Measurements from ENCODE around the gene SHE. TPM values are rescaled to one million over a fixed set of nuclear protein-coding genes. Genes with fewer than 3 reads are reported as not detected.

The SHE gene
- total and polyA plus RNA-seq, 9 donors = 4.3 to 20.5 (median 9.0) TPM

- intact Hi-C loops (cut with DNase I) = loop anchor here in 2 of 4 donors (10.0 kb wide), 1 partner anchor 400 kb away; the partner anchor contains the start of gene KCNN3 (in 2 of the 2)
- WGBS, 3 donors = 28 to 46% (median 35%) methylated on average over 3 of the region's 3 CpGs
- no peak for DNase-seq
- Histone ChIP-seq H3K9me3 (no peaks in the 10 kb centered on the region), H3K36me3 (no peaks in the 10 kb centered on the region), H3K27ac (no peak overlapping the region), H3K4me1 (ENCODE audit: insufficient read depth) (no peaks in the 10 kb centered on the region), H3K4me3 (no peak overlapping the region), H3K27me3 (no peaks in the 10 kb centered on the region)
- TF ChIP-seq CTCF (IDR thresholded peaks at IDR 0.05) = no peak
Measured at GRCh38 chr1:154474802-154475201, 27.4 kb downstream of the SHE start.

DNA sequence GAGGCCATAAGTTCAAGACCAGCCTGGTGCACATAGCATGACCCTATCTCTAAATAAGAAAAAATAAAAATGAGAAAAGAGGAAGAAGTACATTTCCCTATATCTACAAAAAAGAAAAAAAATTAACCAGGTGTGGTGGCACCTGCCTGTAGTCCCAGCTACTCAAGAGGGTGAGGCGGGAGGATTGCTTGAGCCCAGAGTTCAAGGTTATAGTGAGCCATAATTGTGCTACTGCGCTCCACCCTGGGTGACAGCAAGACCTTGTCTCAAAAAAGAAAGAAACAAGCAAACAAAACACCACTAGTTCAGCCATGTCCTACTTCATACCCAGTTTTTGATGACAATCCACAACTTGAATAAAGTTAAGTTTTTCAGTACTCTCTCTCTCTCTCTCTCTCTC is 30.9 kb downstream of the SHE start:
- intact Hi-C loops (cut with DNase I) = loop anchor here in 2 of 4 donors (10.0 kb wide), 1 partner anchor 403 kb away; the partner anchor contains the start of gene KCNN3 (in 2 of the 2)
- no peaks in the 10 kb centered on the region for H3K36me3 ChIP-seq
- H3K27me3 ChIP-seq = no peaks in the 10 kb centered on the region
- H3K4me1 ChIP-seq (ENCODE audit: insufficient read depth) = peaks cover 4% of the 10 kb centered on the region
- TF ChIP-seq CTCF (IDR thresholded peaks at IDR 0.05) (no peak), POLR2A (IDR thresholded peaks at IDR 0.05) (no peak), EP300 (IDR thresholded peaks at IDR 0.05) (no peak)
- WGBS, 3 donors = 86 to 95% (median 93%) methylated on average over 2 of the region's 2 CpGs
- H3K9me3 ChIP-seq = no peaks in the 10 kb centered on the region
- DNase-seq = no peak
- no peak overlapping the region for H3K4me3 ChIP-seq
- no peak overlapping the region for H3K27ac ChIP-seq

GRCh38 chr1:154469844-154470560 is 32.2 kb downstream of the SHE start:
- Histone ChIP-seq H3K36me3 (no peaks in the 10 kb centered on the region), H3K4me3 (no peak overlapping the region), H3K9me3 (no peaks in the 10 kb centered on the region), H3K27ac (no peak overlapping the region), H3K27me3 (no peaks in the 10 kb centered on the region), H3K4me1 (ENCODE audit: insufficient read depth) (peaks cover 4% of the 10 kb centered on the region)
- intact Hi-C loops (cut with DNase I) = loop anchor here in 2 of 4 donors (10.0 kb wide), 2 partner anchors 65 to 405 kb away; partner anchors contain the start of genes IL6R (in 2 of the 2) and KCNN3 (in 2 of the 2)
- TF ChIP-seq CTCF (IDR thresholded peaks at IDR 0.05) (no peak), POLR2A (IDR thresholded peaks at IDR 0.05) (no peak), EP300 (IDR thresholded peaks at IDR 0.05) (no peak)
- WGBS, 3 donors = 94 to 95% (median 94%) methylated on average over 10 of the region's 10 CpGs
- DNase-seq = no peak

DNA sequence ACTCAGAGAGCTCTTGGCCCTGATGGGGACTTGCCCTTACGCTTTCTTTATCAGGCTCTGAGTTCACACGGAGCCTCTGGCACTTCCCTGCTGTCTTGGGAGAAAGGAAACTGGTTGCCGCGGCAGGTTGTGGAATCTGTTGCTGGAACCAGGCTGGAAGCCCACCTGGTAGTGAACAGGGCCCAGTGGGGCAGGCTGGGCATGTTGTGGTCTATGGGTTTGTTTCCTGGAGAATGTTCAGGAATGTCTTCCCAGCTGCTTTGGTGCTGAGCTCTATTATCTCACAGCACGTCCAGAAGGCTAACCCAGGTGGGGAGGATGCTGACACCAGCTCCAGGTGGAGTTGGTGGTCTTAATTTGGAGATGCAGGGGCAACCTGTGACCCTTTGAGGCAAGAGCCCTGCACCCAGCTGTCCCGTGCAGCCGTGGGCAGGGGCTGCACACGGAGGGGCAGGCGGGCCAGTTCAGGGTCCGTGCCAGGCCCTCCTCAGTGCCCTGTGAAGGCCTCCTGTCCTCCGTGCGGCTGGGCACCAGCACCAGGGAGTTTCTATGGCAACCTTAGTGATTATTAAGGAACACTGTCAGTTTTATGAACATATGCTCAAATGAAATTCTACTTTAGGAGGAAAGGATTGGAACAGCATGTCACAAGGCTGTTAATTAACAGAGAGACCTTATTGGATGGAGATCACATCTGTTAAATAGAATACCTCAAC is 33.5 kb downstream of the SHE start:
- H3K27me3 ChIP-seq = no peaks in the 10 kb centered on the region
- H3K4me1 ChIP-seq (ENCODE audit: insufficient read depth) = peaks cover 4% of the 10 kb centered on the region
- intact Hi-C loops (cut with DNase I) = loop anchor here in 2 of 4 donors (10.0 kb wide), 1 partner anchor 64 kb away; the partner anchor contains the start of gene IL6R (in 2 of the 2)
- WGBS, 3 donors = 59 to 79% (median 63%) methylated on average over 12 of the region's 12 CpGs
- DNase-seq = no peak
- H3K36me3 ChIP-seq = no peaks in the 10 kb centered on the region
- no peak overlapping the region for H3K27ac ChIP-seq
- TF ChIP-seq EP300 (IDR thresholded peaks at IDR 0.05) (no peak), POLR2A (IDR thresholded peaks at IDR 0.05) (no peak), CTCF (IDR thresholded peaks at IDR 0.05) (no peak)
- H3K9me3 ChIP-seq = no peaks in the 10 kb centered on the region
- no peak overlapping the region for H3K4me3 ChIP-seq
